Liver (tissue), 3 donors: ENCODE measurements around the gene GPHN.

Experiments
- CTCF ChIP-seq: fragments of 150-350 bp; IDR thresholded peaks from 2 replicates; pipeline ENCODE4 v1.5.1; 2017; ENCODE audit warnings: improper control_type of control experiment, low read depth, low read length; ENCODE audit not compliant: missing input control
- GABPA ChIP-seq, 2 donors: IDR thresholded peaks in 1 of 2; conservative IDR thresholded peaks in 1 of 2; 2 replicates each; pipeline ENCODE4 v1.6.1; 2016; ENCODE audit warnings: antibody characterized with exemption in 2 of 2, mild to moderate bottlenecking in 1 of 2, moderate library complexity in 1 of 2
- JUND ChIP-seq, 2 donors: IDR thresholded peaks; 2 replicates each; pipeline ENCODE4 v1.6.1; 2016; ENCODE audit warnings: antibody characterized with exemption in 2 of 2
- RAD21 ChIP-seq, 2 donors: IDR thresholded peaks; 2 replicates each; pipeline ENCODE4 v1.6.1; 2016; ENCODE audit warnings: antibody characterized with exemption in 2 of 2, mild to moderate bottlenecking in 2 of 2
- SP1 ChIP-seq: IDR thresholded peaks from 2 replicates; pipeline ENCODE4 v1.6.1; 2018; ENCODE audit warnings: antibody characterized with exemption, mild to moderate bottlenecking
- TAF1 ChIP-seq: conservative IDR thresholded peaks from 2 replicates; pipeline ENCODE4 v1.6.1; 2016; ENCODE audit warnings: antibody characterized with exemption, mild to moderate bottlenecking
- ZBTB33 ChIP-seq: IDR thresholded peaks from 2 replicates; pipeline ENCODE4 v1.6.1; 2016; ENCODE audit warnings: antibody characterized with exemption
- donor health status: healthy.
- donor health status: healthy.

GRCh38 chr14:66739826-66740225, 231.9 kb downstream of the GPHN start:
- TF ChIP-seq CTCF (no peak), GABPA (IDR thresholded peaks at IDR 0.05 in 1 of 2, conservative IDR thresholded peaks at IDR 0.05 in 1 of 2) (no peak), JUND (IDR thresholded peaks at IDR 0.05) (no peak), TAF1 (no peak), ZBTB33 (no peak), RAD21 (IDR thresholded peaks at IDR 0.05) (no peak), SP1 (no peak)
